Stimulated activated CD4-positive, alpha-beta T cell treated with anti-CD3 and anti-CD28 coated beads, Interleukin-2, amount 100 ng/mL, for 24 hours (primary cell): Measurements from ENCODE around the gene IDUA.
A peak's percentile ranks its signal among the peaks of the same experiment; 100 is the strongest.
"Not testable (repeated sequence)": the region's sequence is repeated elsewhere in the genome, so short reads cannot be mapped to it uniquely, and the experiment has no call there.

Experiments
- DNase-seq, 2 donors: peaks; one replicate each; pipeline ENCODE4 v3.0.0-alpha.2; 2020

Gene IDUA

GRCh38 chr4:986879-987623 lies at the start of gene IDUA:
TSS of gene IDUA (plus strand) at chr4:987044. CDS start at chr4:987085, 41 bp downstream.
- DNase-seq, result peak; percentile 84 to 88

DNA sequence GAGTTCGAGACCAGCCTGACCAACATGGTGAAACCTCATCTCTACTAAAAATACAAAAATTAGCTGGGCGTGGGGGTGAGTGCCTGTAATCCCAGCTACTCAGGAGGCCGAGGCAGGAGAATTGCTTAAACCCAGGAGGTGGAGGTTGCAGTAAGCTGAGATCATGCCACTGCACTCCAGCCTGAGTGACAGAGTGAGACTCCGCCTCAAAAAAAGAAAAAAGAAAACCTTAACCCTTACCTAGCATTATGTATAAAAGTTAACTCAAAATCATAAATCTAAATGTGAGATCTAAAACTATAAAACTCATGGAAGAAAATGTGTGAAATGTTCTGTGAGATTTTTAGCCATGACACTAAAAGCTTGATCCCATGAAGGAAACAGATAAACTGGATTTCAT lies 47.3 kb upstream of the IDUA start:
- DNase-seq, result not testable (repeated sequence)

GRCh38 chr4:945274-946102 lies 41.4 kb upstream of the IDUA start:
- no peak for DNase-seq

GRCh38 chr4:946103-946450 lies 40.8 kb upstream of the IDUA start:
- DNase-seq, result no peak

DNA sequence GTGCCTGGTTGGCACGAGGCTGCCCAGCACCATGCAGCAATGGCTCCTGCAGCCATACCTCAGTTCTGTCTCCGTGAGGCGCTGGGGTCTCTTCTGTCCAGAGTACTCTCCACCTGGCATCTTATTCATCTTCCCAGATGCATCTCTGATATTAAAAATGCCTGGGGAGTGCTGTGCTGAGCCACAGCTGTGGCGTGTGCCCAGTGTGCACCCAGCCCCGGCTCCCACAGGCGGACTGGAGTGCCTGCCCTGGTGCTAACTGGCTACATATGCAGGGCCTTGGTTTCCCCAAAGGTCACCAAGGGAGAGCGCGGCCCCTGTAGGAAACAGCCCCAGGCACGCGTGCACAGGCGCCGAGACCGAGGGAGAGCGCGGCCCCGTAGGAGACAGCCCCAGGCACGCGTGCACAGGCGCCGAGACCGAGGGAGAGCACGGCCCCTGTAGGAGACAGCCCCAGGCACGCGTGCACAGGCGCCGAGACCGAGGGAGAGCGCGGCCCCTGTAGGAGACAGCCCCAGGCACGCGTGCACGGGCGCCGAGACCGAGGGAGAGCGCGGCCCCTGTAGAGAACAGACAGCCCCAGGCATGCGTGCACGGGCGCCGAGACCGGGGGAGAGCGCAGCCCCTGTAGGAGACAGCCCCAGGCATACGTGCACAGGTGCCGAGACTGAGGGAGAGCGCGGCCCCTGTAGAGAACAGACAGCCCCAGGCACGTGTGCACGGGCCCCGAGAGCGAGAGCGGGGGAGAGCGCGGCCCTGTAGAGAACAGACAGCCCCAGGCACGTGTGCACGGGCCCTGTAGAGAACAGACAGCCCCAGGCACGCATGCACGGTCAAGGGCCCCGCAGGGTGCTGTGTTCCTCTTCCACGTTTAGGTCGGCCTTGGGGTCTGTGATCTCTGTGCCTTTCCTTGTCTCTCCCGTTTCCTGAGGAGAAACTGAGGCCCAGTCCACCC lies 40.0 kb upstream of the IDUA start:
- DNase-seq, result no peak

DNA sequence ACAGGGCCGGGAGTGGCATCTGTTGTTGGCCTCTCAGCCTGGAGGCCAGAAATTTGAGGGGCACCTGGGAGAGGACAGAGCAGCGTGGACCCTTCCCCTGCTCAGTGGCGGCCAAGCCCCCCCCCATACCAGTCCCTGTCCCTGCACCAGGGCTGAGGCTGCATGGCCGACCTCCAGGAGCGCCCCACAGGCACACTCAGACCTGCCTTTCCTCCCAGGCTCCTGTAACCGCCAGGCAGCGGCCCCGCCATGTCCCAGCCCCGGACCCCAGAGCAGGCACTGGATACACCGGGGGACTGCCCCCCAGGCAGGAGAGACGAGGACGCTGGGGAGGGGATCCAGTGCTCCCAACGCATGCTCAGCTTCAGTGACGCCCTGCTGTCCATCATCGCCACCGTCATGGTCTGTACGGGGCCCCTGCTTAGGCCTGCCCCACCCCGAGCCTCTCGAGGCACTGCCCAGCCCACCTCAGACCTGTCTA lies 39.3 kb upstream of the IDUA start:
- no peak for DNase-seq

GRCh38 chr4:948101-948935 lies 38.5 kb upstream of the IDUA start:
- DNase-seq, result no peak

- no peak for DNase-seq
These were observed 37.9 kb upstream of the IDUA start for GRCh38 chr4:948936-949300.

GRCh38 chr4:949656-950055 lies 37.2 kb upstream of the IDUA start:
- no peak for DNase-seq

- no peak for DNase-seq
These were observed 36.5 kb upstream of the IDUA start for GRCh38 chr4:950136-951020.

DNA sequence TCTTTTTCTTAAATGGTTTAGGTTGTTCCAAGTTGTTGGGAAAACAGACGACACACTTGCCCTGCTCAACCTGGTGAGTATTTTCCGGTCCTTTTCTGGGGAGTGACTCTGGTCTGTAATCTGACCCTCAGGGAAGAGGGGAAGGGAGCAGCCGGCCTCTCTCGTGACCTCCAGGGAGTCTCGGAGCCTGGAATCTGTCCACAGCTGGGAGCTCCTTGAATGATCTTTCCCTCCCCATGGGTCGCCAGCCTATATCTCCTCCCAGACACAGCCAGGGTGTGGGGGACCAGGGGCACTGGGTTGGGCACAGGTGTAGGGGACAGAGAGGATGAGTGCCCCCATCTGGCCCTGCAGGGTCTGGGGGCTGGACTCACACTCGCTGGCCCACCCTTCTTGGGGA lies 35.7 kb upstream of the IDUA start:
- DNase-seq, result no peak

- no peak for DNase-seq
These were observed 35.0 kb upstream of the IDUA start for GRCh38 chr4:951594-952468.

- DNase-seq, result no peak
These were observed 33.8 kb upstream of the IDUA start for GRCh38 chr4:952881-953573.

GRCh38 chr4:953574-953915 lies 33.3 kb upstream of the IDUA start:
- DNase-seq, result no peak

GRCh38 chr4:954211-955020 lies 32.4 kb upstream of the IDUA start:
- DNase-seq, result no peak

GRCh38 chr4:955161-955921 lies 31.5 kb upstream of the IDUA start:
- no peak for DNase-seq

DNA sequence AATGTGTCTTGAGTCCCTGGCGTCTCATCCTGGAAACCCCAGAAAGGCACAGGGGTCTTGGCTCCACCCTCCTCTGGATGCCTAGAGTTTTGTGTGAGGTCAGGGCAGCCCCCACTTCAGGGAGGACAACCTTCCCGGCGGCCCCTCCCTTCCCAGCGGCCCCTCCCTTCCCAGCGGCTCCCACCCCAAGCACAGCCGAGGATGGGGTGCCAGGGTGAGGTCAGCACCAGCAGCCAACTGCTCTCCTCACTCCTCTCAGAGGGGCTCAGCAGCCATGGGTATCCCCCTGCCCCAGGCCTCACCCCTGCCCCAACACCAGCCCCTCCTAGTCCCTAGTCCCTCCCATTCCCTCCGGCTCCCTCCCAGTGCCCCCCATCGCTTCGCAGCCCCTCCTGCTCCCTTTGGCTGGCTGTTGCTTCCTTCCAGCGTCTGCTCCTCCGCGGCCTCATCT lies 30.9 kb upstream of the IDUA start:
- DNase-seq, result no peak
